Fibroblast of upper back skin (primary cell): ENCODE measurements around the gene OR2A5.
"Not testable (repeated sequence)": the region's sequence is repeated elsewhere in the genome, so short reads cannot be mapped to it uniquely, and the experiment has no call there.

ENCODE experiments used
- DNase-seq: peaks from one replicate; pipeline ENCODE4 v3.0.0-alpha.2; 2013

Gene OR2A5

DNA sequence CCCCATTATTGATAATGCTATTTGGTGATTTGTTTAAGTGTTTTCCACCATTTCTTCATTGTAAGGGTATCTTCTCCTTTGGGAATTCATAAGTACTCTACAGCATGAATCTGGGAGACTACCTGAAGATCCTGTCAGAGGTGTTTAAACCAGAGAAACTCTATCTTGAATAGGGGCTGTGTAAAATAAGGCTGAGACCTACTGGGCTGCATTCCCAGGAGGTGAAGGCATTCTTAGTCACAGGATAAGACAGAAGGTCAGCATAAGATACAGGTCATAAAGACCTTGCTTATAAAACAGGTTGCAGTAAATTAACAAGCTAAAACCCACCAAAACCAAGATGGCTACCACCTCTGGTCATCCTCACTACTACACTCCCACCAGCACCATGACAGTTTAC lies 13.4 kb upstream of the OR2A5 start:
- DNase-seq = no peak

DNA sequence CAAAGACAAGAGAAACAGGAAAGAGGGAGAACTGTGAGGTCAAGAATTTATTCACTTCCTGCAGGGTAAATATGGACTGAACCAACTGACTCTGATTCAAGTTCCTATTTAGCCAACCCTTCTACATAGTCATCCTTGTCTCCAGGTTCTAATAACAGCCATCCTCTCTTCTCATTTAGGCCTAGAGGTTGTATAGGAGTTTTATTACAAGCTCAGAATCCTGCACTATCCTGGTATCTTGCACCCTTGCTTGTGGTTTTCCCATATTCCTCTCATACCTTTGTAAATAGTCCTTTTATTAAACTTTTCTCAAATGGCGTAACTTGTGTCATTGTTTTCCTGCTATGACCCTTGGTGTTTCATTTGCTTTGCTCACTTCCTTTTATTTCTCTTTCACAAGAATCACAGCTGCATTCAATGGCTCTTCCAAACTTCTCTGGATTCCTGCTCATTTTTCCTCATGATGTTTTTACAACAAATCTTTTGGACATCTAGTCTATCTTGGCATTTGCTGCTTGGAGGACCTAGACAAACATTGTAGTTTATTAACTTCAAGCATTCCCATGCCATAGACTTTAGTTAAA lies 12.4 kb upstream of the OR2A5 start:
- DNase-seq = no peak

- no peak for DNase-seq
These were observed 11.2 kb upstream of the OR2A5 start for GRCh38 chr7:144037414-144038035.

GRCh38 chr7:144038887-144039286 lies 9.9 kb upstream of the OR2A5 start:
- DNase-seq = no peak

DNA sequence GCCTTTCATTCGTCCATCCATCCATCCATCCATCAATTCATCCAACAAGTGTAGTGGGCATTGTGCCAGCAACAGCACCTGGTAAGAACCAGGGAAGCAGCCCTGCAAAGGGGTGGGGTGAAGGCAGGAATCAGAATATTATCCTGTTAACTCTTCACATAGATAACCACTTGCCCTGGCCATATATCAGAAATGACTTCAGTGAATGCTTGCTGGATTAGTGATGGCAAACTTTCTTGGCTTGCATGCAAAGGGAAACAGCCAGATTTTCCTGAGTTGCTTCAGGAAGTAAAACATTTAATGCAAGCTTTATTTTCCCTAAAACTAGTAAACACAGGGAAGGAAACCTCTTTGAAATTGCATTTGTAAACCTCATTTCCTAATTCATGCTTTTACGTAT lies 743 bp downstream of the OR2A5 start:
- no peak for DNase-seq

GRCh38 chr7:144050093-144050492 lies 1.3 kb downstream of the OR2A5 start:
- DNase-seq = no peak

GRCh38 chr7:144050884-144051283 lies 2.1 kb downstream of the OR2A5 start:
- DNase-seq = not testable (repeated sequence)

GRCh38 chr7:144057954-144058353 lies 9.2 kb downstream of the OR2A5 start:
- no peak for DNase-seq

GRCh38 chr7:144063710-144064109 lies 15.0 kb downstream of the OR2A5 start:
- no peak for DNase-seq

DNA sequence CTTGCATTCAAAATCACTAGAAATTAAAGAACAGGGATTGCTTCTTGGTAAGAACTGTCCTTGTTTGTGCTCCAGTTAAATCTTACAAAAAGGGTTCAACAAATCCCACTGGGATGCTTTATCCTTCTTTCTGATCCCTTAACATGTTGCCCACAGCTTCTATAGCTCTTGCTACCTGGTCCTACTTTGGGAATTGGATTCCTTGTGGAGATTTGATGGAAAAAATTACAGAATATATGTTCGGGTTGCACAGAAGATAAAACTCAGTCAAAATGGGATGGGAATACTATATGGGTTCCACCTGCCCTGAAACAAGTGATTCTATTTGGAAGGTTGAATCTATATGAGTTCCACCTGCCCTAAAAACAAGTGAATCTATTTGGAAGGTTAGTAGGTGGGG lies 20.8 kb downstream of the OR2A5 start, which contains the start of gene OR2A25:
TSS of gene OR2A25 (plus strand) at position 301 of the 400 bp plus-strand sequence. CDS start 4,409 bp downstream, outside the sequence.
- no peak for DNase-seq

DNA sequence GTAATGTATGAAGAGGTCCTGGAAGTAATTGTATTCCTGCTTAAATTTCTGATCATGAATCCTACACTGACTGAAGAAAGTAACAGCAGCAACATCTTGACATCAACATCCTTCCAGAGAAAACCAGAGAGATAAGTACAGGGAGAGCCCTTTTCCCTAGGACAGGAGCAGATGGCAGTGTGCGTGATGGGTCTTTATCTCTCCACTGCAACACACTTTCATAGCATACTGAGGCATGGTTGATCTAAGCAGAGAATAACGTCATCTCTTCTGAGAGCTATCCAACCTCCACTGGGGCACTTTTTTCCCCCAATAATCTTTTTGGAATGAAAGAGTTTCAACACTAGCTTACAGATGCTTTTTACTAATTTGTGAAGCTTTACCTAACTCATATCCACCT lies 21.2 kb downstream of the OR2A5 start:
- DNase-seq = no peak

DNA sequence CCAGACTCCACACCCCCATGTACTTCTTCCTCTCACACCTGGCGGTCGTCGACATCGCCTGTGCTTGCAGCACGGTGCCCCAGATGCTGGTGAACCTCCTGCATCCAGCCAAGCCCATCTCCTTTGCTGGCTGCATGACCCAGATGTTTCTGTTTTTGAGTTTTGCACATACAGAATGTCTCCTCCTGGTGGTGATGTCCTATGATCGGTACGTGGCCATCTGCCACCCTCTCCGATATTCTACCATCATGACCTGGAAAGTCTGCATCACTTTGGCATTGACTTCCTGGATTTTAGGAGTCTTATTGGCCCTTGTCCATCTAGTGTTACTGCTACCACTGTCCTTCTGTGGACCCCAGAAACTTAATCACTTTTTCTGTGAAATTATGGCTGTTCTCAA lies 25.6 kb downstream of the OR2A5 start:
- no peak for DNase-seq

- no peak for DNase-seq
These were observed 37.2 kb downstream of the OR2A5 start, which contains the start of gene OR2A12 for GRCh38 chr7:144085978-144086377. OR2A12 (plus strand) TSS chr7:144086278; CDS start chr7:144095108, 8,830 bp downstream.

DNA sequence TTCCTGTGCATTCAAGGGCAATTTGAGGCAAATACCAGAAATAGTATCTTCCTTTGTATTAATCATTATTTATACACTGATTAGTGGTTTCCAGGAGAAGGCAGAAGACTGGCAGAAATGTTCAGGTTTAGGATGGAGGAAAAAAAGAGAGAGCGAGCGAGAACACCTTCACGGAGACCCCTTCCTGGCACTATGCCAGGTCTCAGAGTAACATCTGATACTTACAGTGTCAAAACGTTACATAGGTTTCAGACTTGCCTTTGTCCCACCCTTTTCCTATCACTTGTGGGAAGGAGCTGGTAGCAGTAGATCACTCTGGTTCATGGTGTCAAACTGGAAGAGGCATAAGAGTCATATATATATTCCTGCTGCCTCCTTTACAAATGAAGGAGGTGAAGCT lies 38.0 kb downstream of the OR2A5 start:
- no peak for DNase-seq

- DNase-seq = no peak
These were observed 38.5 kb downstream of the OR2A5 start for GRCh38 chr7:144087230-144087629.

DNA sequence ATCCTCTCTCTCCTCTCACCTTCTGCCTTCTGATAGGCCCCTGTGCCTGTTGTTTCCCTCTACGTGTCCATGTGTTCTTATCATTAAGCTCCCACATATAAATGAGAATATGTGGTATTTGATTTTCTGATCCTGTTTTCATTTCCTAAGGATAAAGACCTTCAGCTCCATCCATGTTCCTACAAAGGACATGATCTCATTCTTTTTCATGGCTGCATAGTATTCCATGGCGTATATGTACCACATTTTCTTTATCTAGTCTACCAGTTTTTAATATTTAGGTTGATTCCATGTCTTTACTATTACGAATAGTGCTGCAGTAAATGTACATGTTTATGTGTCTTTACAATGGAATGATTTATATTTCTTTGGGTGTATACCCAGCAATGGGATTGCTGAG lies 41.9 kb downstream of the OR2A5 start:
- no peak for DNase-seq

GRCh38 chr7:144098776-144099175 lies 50.0 kb downstream of the OR2A5 start:
- no peak for DNase-seq

DNA sequence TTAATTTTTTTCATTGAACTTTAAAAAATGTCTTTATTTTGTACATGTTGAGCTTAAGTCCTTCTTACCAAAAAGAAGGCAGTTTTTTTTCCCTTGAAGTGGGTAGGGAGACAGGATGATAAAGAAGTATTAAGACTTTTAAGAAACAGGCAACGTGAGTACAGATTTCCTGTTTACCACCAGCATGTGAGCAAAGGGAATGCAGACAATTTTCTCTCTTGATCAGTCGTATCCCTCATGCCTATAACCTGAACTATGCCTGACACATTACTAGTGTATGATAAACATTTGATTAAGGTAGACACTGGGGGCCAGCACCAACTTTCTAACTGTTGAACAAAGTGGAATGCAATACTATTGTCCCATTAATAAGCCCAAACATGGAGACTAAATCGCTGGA lies 51.9 kb downstream of the OR2A5 start:
- DNase-seq = no peak

- no peak for DNase-seq
These were observed 53.3 kb downstream of the OR2A5 start for GRCh38 chr7:144102041-144102440.

GRCh38 chr7:144105211-144105610 lies 56.5 kb downstream of the OR2A5 start:
- no peak for DNase-seq
